Sigmoid colon (tissue), 4 donors: ENCODE results near the gene CTSD.

Experiments used
- POLR2AphosphoS5 ChIP-seq, 4 donors: sonication (generic); formaldehyde crosslinking; IDR thresholded peaks; one replicate each; pipeline ENCODE4 v1.6.1; 2017; ENCODE audit warnings: antibody characterized with exemption in 4 of 4
- TF ChIP-seq, protein P1 (sequence below), 4 experiments: fragments of 450-650 bp in 3 of 4; fragments of 200-600 bp in 1 of 4; IDR thresholded peaks; one replicate each; pipeline ENCODE4 v1.5.1; 2016 to 2019; ENCODE audit warnings: antibody characterized with exemption in 4 of 4, mild to moderate bottlenecking in 3 of 4, moderate library complexity in 2 of 4

DNA sequence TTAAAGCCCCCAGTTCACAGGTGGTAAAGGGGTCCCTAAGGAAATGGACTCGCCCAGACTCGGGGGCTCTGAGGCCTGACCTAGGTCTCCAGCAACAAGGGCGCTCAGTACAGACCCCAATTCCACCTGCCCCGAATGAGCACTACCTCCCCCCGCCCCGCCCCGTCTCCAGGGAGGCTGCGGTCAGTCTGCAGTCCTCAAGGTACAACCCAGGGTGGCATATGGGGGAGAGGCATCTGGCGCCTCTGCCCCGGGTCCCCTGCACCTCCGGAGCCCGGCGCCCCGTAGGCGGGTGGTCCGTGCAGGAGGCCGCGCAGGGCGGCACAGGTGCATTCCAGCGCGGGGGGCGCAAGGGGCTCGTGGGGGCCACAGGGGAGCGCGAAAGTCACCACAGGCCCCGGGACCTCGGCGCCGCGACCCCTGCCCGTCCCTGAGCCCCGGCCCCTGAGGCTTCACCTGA is 361 bp downstream of the CTSD start:
- TF ChIP-seq, protein P1, sequence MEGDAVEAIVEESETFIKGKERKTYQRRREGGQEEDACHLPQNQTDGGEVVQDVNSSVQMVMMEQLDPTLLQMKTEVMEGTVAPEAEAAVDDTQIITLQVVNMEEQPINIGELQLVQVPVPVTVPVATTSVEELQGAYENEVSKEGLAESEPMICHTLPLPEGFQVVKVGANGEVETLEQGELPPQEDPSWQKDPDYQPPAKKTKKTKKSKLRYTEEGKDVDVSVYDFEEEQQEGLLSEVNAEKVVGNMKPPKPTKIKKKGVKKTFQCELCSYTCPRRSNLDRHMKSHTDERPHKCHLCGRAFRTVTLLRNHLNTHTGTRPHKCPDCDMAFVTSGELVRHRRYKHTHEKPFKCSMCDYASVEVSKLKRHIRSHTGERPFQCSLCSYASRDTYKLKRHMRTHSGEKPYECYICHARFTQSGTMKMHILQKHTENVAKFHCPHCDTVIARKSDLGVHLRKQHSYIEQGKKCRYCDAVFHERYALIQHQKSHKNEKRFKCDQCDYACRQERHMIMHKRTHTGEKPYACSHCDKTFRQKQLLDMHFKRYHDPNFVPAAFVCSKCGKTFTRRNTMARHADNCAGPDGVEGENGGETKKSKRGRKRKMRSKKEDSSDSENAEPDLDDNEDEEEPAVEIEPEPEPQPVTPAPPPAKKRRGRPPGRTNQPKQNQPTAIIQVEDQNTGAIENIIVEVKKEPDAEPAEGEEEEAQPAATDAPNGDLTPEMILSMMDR (IDR thresholded peaks at IDR 0.05): no peak
- no peak for TF ChIP-seq POLR2AphosphoS5 (IDR thresholded peaks at IDR 0.05)
